OCI-LY3 (cell line): ENCODE measurements around the gene PLEKHG3.
A peak's percentile ranks its signal among the peaks of the same experiment; 100 is the strongest.

Source experiments
- H2AFZ ChIP-seq: fragments of 200-600, 300-600 bp; shearing (Covaris generic); 2 replicates; pipeline ENCODE4 v1.6.0; 2014; ENCODE audit warnings: antibody characterized with exemption, low read depth, low read length
- H3K27ac ChIP-seq: fragments of 200-600, 300-600 bp; sonication (generic); 2 replicates; pipeline ENCODE4 v1.5.1; 2014; ENCODE audit warnings: mild to moderate bottlenecking, low read length, moderate library complexity, mixed read lengths
- H3K27me3 ChIP-seq: fragments of 200-600, 300-600 bp; sonication (generic); 2 replicates; pipeline ENCODE4 v1.6.1; 2014; ENCODE audit warnings: low read depth, low read length, mixed read lengths
- H3K36me3 ChIP-seq: fragments of 200-600, 300-600 bp; sonication (generic); replicated peaks from 2 replicates; pipeline ENCODE3; 2014; ENCODE audit warnings: low read depth, low read length, mixed read lengths
- H3K4me1 ChIP-seq: fragments of 300-600, 200-600 bp; sonication (generic); 2 replicates; pipeline ENCODE4 v1.6.1; 2014; ENCODE audit warnings: low read length, mixed read lengths
- H3K4me2 ChIP-seq: fragments of 200-600, 300-600 bp; sonication (generic); 2 replicates; pipeline ENCODE4 v1.6.1; 2014; ENCODE audit warnings: low read length, mixed read lengths
- H3K4me3 ChIP-seq: fragments of 300-600, 200-600 bp; sonication (generic); 2 replicates; pipeline ENCODE4 v1.5.1; 2014; ENCODE audit warnings: antibody characterized with exemption, mild to moderate bottlenecking, low read length, moderate library complexity
- H3K79me2 ChIP-seq: fragments of 300-600, 200-600 bp; shearing (Covaris generic); 2 replicates; pipeline ENCODE4 v1.6.1; 2014; ENCODE audit warnings: mild to moderate bottlenecking, low read length, mixed read lengths
- H3K9ac ChIP-seq: fragments of 300-600, 200-600 bp; shearing (Covaris generic); 2 replicates; pipeline ENCODE4 v1.6.0; 2014; ENCODE audit warnings: mild to moderate bottlenecking, low read length, moderate library complexity
- H3K9me3 ChIP-seq: fragments of 200-600, 300-600 bp; shearing (Covaris generic); 2 replicates; pipeline ENCODE4 v1.6.1; 2014; ENCODE audit warnings: low read length, mixed read lengths; ENCODE audit not compliant: insufficient read depth
- H4K20me1 ChIP-seq: fragments of 200-600, 300-600 bp; sonication (generic); 2 replicates; pipeline ENCODE4 v1.6.1; 2016; ENCODE audit warnings: low read length, mixed read lengths; ENCODE audit not compliant: insufficient read depth
- EZH2phosphoT487 ChIP-seq: fragments of 200-600 bp; shearing (Covaris generic); IDR thresholded peaks from 2 replicates; pipeline ENCODE4 v1.6.1; 2018; ENCODE audit warnings: antibody characterized with exemption, mixed run types, low read depth
- TF ChIP-seq, protein P1 (sequence below): fragments of 200-600, 300-600 bp; sonication (generic); IDR thresholded peaks from 2 replicates; pipeline ENCODE4 v1.5.1; 2014; ENCODE audit warnings: antibody characterized with exemption, low read length, low read depth

PLEKHG3 gene

DNA sequence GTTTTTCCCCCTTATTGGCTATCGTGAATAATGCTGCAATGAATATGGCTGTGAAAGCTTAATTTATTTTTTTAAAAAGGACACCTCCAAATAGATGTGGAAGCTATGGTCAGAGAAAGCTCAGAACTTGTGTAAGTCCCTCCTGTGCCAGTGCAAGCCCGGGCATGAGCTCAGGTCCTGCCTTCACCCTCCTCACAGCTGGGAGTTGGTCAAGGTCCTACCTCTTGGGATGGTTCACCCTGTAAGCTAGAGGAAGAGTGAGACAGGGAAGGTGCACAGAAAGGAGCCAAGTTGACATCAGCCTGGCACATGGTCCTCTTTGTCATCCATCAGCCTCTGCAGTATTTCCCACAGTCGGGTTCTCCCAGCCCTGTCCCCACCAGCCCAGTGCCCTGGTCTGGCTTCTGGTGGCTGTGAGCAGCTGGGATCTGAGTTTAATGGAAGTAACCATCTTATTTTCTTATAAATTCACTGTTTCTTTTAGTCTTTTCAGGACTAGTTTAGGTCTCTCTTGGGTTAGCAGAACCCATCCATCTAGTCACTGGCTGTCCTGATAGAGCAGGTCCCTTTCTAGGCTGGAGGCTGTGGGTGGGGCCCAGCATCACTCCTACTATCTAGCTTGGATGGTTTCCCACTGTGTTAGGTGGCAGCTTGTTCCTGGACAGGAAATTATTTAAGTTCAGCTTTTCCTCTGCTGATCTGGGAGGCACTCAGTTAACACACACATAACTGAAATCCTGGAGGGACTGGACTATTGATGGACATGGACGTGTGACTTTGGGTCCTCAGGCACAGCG is 11.8 kb upstream of the PLEKHG3 start:
- no peak overlapping the region for H3K4me3 ChIP-seq
- H3K4me1 ChIP-seq, result peaks cover 25% of the 10 kb centered on the region
- no peak overlapping the region for H3K4me2 ChIP-seq
- H3K9ac ChIP-seq, result no peak overlapping the region
- TF ChIP-seq, protein P1, sequence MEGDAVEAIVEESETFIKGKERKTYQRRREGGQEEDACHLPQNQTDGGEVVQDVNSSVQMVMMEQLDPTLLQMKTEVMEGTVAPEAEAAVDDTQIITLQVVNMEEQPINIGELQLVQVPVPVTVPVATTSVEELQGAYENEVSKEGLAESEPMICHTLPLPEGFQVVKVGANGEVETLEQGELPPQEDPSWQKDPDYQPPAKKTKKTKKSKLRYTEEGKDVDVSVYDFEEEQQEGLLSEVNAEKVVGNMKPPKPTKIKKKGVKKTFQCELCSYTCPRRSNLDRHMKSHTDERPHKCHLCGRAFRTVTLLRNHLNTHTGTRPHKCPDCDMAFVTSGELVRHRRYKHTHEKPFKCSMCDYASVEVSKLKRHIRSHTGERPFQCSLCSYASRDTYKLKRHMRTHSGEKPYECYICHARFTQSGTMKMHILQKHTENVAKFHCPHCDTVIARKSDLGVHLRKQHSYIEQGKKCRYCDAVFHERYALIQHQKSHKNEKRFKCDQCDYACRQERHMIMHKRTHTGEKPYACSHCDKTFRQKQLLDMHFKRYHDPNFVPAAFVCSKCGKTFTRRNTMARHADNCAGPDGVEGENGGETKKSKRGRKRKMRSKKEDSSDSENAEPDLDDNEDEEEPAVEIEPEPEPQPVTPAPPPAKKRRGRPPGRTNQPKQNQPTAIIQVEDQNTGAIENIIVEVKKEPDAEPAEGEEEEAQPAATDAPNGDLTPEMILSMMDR, result no peak
- no peak for TF ChIP-seq EZH2phosphoT487
- H3K27me3 ChIP-seq, result peaks cover 5% of the 10 kb centered on the region; the same call in 1 of the 2 replicates
- H3K79me2 ChIP-seq, result no peaks in the 10 kb centered on the region
- no peaks in the 10 kb centered on the region for H3K36me3 ChIP-seq
- H4K20me1 ChIP-seq, result no peaks in the 10 kb centered on the region
- no peak overlapping the region for H3K27ac ChIP-seq
- no peak overlapping the region for H2AFZ ChIP-seq
- H3K9me3 ChIP-seq, result no peaks in the 10 kb centered on the region

DNA sequence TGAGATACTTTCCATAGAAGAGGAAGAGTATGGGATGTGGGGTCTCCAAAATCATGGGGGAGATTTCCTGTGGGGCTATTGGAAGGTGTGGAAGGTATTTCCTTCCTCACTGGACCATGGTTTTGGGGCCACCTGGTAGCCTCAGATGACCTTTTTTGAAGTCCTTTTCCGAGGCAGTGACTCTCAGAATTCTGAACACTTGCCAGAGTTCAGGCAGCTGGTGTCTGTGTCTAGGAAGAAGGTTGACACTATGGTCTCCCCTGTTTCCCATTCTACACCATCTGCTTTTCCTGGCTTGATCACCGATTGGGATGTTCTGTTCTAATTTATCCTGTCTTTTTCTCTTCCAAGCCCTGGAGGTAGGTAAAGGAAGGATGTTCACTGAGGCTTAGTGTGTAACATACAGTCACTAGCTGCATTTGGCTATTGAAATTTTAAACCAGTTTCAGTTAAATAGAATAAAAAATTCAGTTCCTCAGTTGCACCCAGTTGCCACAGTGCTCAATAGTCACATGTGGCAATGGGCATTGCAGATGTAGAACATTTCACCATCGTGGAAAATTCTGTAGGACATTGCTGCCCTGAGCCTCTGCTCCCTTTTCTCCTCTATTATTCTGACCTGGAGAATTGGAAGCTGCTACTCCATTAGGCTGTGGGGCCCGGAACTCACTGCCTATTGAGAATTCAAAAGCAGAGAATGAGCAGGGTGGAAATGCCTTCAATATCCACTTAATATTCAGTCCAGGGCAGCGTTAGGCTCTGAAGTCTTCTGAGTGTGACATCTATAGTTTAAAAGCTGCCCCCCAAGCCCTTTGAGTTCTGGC is 11.0 kb upstream of the PLEKHG3 start:
- peak overlapping the region; percentile 57 for H3K4me2 ChIP-seq
- no peaks in the 10 kb centered on the region for H3K79me2 ChIP-seq
- H3K9ac ChIP-seq, result peak overlapping the region; percentile 15; the same call in 1 of the 2 replicates

DNA sequence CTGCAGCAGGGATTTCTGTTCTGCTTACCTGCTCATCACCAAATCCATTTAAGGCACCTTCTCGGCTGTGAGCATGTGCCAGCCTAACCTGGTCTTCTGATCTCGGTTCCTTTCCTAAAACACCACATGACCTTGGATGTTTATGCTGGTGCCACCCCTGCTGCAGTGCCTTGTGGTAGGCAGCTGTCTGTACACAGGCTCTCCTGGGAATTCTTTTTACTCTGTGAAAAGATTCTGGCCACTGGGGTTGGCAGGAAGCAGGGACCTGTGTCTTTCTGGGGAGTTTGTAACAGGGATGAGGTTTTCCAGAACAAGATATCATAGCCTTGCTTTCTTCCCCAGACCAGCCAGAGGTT is 10.4 kb upstream of the PLEKHG3 start:
- Histone ChIP-seq H3K4me2 (peak overlapping the region; percentile 57), H3K36me3 (no peaks in the 10 kb centered on the region), H3K4me3 (0 out of 2 replicates have a peak overlapping the region, but pooled peaks have one; percentile 18), H3K9ac (no peak overlapping the region; the same call in 1 of the 2 replicates), H3K9me3 (no peaks in the 10 kb centered on the region), H3K4me1 (peaks cover 28% of the 10 kb centered on the region), H2AFZ (peak overlapping the region; percentile 58; the same call in 1 of the 2 replicates), H3K27me3 (peaks cover 3% of the 10 kb centered on the region; the same call in 1 of the 2 replicates), H4K20me1 (no peaks in the 10 kb centered on the region), H3K79me2 (no peaks in the 10 kb centered on the region), H3K27ac (peak overlapping the region; percentile 64)
- TF ChIP-seq, protein P1, result no peak
- no peak for TF ChIP-seq EZH2phosphoT487

More for the DNA sequence above, 11.0 kb upstream of the PLEKHG3 start:
- no peak for TF ChIP-seq EZH2phosphoT487
- TF ChIP-seq, protein P1, result no peak
- peaks cover 25% of the 10 kb centered on the region for H3K4me1 ChIP-seq
- peak overlapping the region; percentile 64 for H3K27ac ChIP-seq
- H3K27me3 ChIP-seq, result peaks cover 5% of the 10 kb centered on the region; the same call in 1 of the 2 replicates
- no peaks in the 10 kb centered on the region for H4K20me1 ChIP-seq
- H2AFZ ChIP-seq, result peak overlapping the region; percentile 58
- no peaks in the 10 kb centered on the region for H3K9me3 ChIP-seq
- H3K36me3 ChIP-seq, result no peaks in the 10 kb centered on the region
- H3K4me3 ChIP-seq, result peak overlapping the region; percentile 18; the same call in 1 of the 2 replicates

DNA sequence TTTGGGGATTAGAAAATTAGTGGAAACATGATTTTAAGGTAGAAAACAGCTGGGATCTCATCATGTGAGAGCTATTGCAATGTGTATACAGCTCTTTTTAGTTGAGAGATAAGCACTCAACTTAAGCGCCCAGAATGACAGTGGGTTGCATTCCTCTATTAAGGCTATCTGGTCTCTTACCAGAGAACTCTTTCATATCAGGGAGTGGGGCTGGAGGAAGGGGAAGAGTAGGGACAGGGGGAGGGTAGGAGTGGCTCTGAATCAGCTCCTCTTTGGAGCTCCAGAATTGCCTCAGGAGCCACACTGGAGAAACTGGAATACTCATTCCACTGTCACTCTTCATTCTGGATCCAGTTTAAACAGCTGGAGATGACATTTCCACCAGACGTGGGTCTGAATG is 9.2 kb upstream of the PLEKHG3 start:
- H3K4me3 ChIP-seq, result no peak overlapping the region
- TF ChIP-seq EZH2phosphoT487, result no peak
- TF ChIP-seq, protein P1, result no peak
- no peaks in the 10 kb centered on the region for H3K79me2 ChIP-seq
- no peak overlapping the region for H2AFZ ChIP-seq
- no peak overlapping the region for H3K9ac ChIP-seq
- H4K20me1 ChIP-seq, result no peaks in the 10 kb centered on the region
- peaks cover 37% of the 10 kb centered on the region for H3K4me1 ChIP-seq
- H3K9me3 ChIP-seq, result no peaks in the 10 kb centered on the region
- no peaks in the 10 kb centered on the region for H3K36me3 ChIP-seq
- H3K27ac ChIP-seq, result no peak overlapping the region
- no peak overlapping the region for H3K4me2 ChIP-seq
- H3K27me3 ChIP-seq, result no peaks in the 10 kb centered on the region
